CD14-positive monocyte (primary cell): ENCODE results near the gene HK1. TPM values are rescaled to one million over a fixed set of nuclear protein-coding genes. Genes with fewer than 3 reads are reported as not detected.
"Not testable (repeated sequence)": the region's sequence is repeated elsewhere in the genome, so short reads cannot be mapped to it uniquely, and the experiment has no call there.

Experiments used
- DNase-seq, 3 donors: peaks; one replicate each; pipeline ENCODE4 v3.0.0-alpha.2; 2011 to 2022
- H2AFZ ChIP-seq: 2 replicates; pipeline ENCODE4 v1.6.0; 2012; ENCODE audit warnings: mild to moderate bottlenecking, low read depth, low read length, inconsistent platforms; ENCODE audit not compliant: insufficient read depth, poor library complexity, severe bottlenecking
- H3K27ac ChIP-seq, 2 donors: 1 replicate in 1 of 2; 2 replicates in 1 of 2; pipeline ENCODE4 v1.5.1; 2012 to 2013; ENCODE audit warnings: low read length in 2 of 2, control low read depth in 1 of 2, inconsistent platforms in 1 of 2, low read depth in 1 of 2, mild to moderate bottlenecking in 1 of 2
- H3K27me3 ChIP-seq, 2 donors: one replicate each; pipeline versions ENCODE4 v1.6.0 to v1.6.1; 2011 to 2013; ENCODE audit warnings: low read length in 2 of 2; ENCODE audit not compliant: control insufficient read depth in 2 of 2, insufficient read depth in 2 of 2
- H3K36me3 ChIP-seq, 2 donors: replicated peaks in 1 of 2; 1 replicate in 1 of 2; 2 replicates in 1 of 2; pipeline versions ENCODE4 v1.5.1 to v1.6.1; 2012 to 2013; ENCODE audit warnings: low read length in 2 of 2, control low read depth in 1 of 2, inconsistent platforms in 1 of 2, mild to moderate bottlenecking in 1 of 2; ENCODE audit not compliant: insufficient read depth in 2 of 2, control insufficient read depth in 1 of 2
- H3K4me1 ChIP-seq, 2 donors: 1 replicate in 1 of 2; 2 replicates in 1 of 2; pipeline versions ENCODE4 v1.5.1 to v1.6.1; 2012 to 2013; ENCODE audit warnings: low read length in 2 of 2, control low read depth in 1 of 2, inconsistent platforms in 1 of 2, mild to moderate bottlenecking in 1 of 2, moderate library complexity in 1 of 2; ENCODE audit not compliant: insufficient read depth in 2 of 2, control insufficient read depth in 1 of 2
- H3K4me2 ChIP-seq: replicated peaks from 2 replicates; pipeline ENCODE3; 2012; ENCODE audit warnings: low read length, moderate library complexity, mild to moderate bottlenecking; ENCODE audit not compliant: poor library complexity, severe bottlenecking; ENCODE audit errors: extremely low read depth
- H3K4me3 ChIP-seq, 3 experiments: fragments of 200-600 bp in 1 of 3; sonication (generic) in 1 of 3; replicated peaks in 1 of 3; 1 replicate in 2 of 3; 2 replicates in 1 of 3; pipeline ENCODE4 v1.5.1; 2011 to 2013; ENCODE audit warnings: low read length in 3 of 3, mild to moderate bottlenecking in 3 of 3, control low read depth in 2 of 3, low read depth in 2 of 3, inconsistent platforms in 1 of 3, moderate library complexity in 1 of 3
- H3K79me2 ChIP-seq: 2 replicates; pipeline ENCODE4 v1.6.0; 2012; ENCODE audit warnings: mild to moderate bottlenecking, control low read depth, inconsistent platforms, low read length, moderate library complexity; ENCODE audit not compliant: insufficient read depth
- H3K9ac ChIP-seq: 2 replicates; pipeline ENCODE4 v1.6.0; 2017; ENCODE audit warnings: low read length, mild to moderate bottlenecking; ENCODE audit not compliant: insufficient read depth, poor library complexity, severe bottlenecking
- H3K9me3 ChIP-seq, 2 donors: replicated peaks in 1 of 2; 1 replicate in 1 of 2; 2 replicates in 1 of 2; pipeline versions ENCODE4 v1.5.1 to v1.6.1; 2012 to 2013; ENCODE audit warnings: low read length in 2 of 2, control low read depth in 1 of 2; ENCODE audit not compliant: control insufficient read depth in 1 of 2, insufficient read depth in 1 of 2
- H4K20me1 ChIP-seq: 2 replicates; pipeline ENCODE4 v1.6.0; 2012; ENCODE audit warnings: mild to moderate bottlenecking, low read length, control low read depth, moderate library complexity; ENCODE audit not compliant: insufficient read depth
- H3K27ac Mint-ChIP-seq, 7 donors: one replicate each; pipeline ENCODE4 v1.8.0; 2020; ENCODE audit warnings: mild to moderate bottlenecking in 7 of 7, mixed read lengths in 7 of 7, moderate library complexity in 6 of 7, inconsistent platforms in 2 of 7
- H3K27me3 Mint-ChIP-seq, 3 donors: one replicate each; pipeline ENCODE4 v1.8.0; 2021 to 2022; ENCODE audit warnings: low read depth in 3 of 3, mild to moderate bottlenecking in 3 of 3, mixed read lengths in 3 of 3, moderate library complexity in 3 of 3, inconsistent platforms in 1 of 3
- H3K36me3 Mint-ChIP-seq, 2 donors: one replicate each; pipeline ENCODE4 v1.8.0; 2020; ENCODE audit warnings: mixed read lengths in 2 of 2, inconsistent platforms in 1 of 2, mild to moderate bottlenecking in 1 of 2
- H3K4me1 Mint-ChIP-seq: one replicate; pipeline ENCODE4 v1.8.0; 2020; ENCODE audit warnings: mild to moderate bottlenecking, mixed read lengths
- H3K4me3 Mint-ChIP-seq, 2 donors: one replicate each; pipeline ENCODE4 v1.8.0; 2020; ENCODE audit warnings: mild to moderate bottlenecking in 2 of 2, mixed read lengths in 2 of 2, moderate library complexity in 1 of 2
- H3K9me3 Mint-ChIP-seq, 7 donors: one replicate each; pipeline ENCODE4 v1.8.0; 2020 to 2022; ENCODE audit warnings: mixed read lengths in 7 of 7, mild to moderate bottlenecking in 6 of 7, moderate library complexity in 6 of 7, inconsistent platforms in 2 of 7
- WGBS: methylation state at CpG from one replicate; pipeline ENCODE4 v1.1.5; 2013; ENCODE audit warnings: missing lambda C conversion rate; ENCODE audit not compliant: insufficient coverage; 5-methylcytosine and 5-hydroxymethylcytosine counted together
- intact Hi-C, 2 donors: fragments of 100-400 bp; cut with micrococcal nuclease; formaldehyde crosslinking; loops; one replicate each; pipeline versions ENCODE4 v1.15.0 to v1.15.1; 2023
- polyA plus RNA-seq, 3 donors: library from polyadenylated mRNA; depleted of rRNA in 1 of 3; unstranded in 2 of 3; stranded (reverse) in 1 of 3; fragments of 300-500 nt in 2 of 3; fragments of >200 nt in 1 of 3; fragmentation: Illumina TruSeq in 2 of 3; gene quantifications; 1 replicate in 2 of 3; 2 replicates in 1 of 3; pipeline ENCODE4 v1.2.3, GENCODE V29; 2012 to 2021
- TF ChIP-seq, protein P1 (sequence below): fragments of 200-600 bp; IDR thresholded peaks from one replicate; pipeline ENCODE4 v1.8.0; 2022; ENCODE audit warnings: antibody characterized with exemption, mild to moderate bottlenecking

HK1 gene
- polyA plus RNA-seq, 3 donors = 57.9 to 146 (median 125) TPM

DNA sequence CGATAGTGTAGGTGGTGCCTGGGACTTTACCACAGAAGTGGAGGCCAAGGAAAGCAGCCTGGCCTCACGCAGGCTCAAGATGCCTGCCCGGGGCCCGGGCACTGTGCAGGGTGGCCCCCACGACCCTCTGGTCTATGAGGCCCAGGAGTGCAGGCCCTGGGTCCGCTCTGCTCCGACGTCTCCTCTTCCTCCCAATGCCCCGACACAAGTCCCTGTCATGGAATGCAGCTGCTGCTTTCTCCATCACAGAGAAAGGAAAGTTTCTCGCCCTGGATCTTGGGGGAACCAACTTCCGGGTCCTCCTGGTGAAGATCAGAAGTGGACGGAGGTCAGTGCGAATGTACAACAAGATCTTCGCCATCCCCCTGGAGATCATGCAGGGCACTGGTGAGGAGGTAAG lies 28.3 kb upstream of the HK1 start:
- H3K9me3 Mint-ChIP-seq = no peaks in the 10 kb centered on the region
- H3K27me3 Mint-ChIP-seq = peaks cover 0 to 6% (median 2%) of the 10 kb centered on the region in 3 donors
- TF ChIP-seq, protein P1, sequence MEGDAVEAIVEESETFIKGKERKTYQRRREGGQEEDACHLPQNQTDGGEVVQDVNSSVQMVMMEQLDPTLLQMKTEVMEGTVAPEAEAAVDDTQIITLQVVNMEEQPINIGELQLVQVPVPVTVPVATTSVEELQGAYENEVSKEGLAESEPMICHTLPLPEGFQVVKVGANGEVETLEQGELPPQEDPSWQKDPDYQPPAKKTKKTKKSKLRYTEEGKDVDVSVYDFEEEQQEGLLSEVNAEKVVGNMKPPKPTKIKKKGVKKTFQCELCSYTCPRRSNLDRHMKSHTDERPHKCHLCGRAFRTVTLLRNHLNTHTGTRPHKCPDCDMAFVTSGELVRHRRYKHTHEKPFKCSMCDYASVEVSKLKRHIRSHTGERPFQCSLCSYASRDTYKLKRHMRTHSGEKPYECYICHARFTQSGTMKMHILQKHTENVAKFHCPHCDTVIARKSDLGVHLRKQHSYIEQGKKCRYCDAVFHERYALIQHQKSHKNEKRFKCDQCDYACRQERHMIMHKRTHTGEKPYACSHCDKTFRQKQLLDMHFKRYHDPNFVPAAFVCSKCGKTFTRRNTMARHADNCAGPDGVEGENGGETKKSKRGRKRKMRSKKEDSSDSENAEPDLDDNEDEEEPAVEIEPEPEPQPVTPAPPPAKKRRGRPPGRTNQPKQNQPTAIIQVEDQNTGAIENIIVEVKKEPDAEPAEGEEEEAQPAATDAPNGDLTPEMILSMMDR = no peak
- no peak for DNase-seq
- Histone ChIP-seq H3K9me3 (no peaks in the 10 kb centered on the region), H3K4me2 (no peak overlapping the region), H2AFZ (no peak overlapping the region), H3K4me3 (no peak overlapping the region), H3K79me2 (no peaks in the 10 kb centered on the region), H3K27ac (no peak overlapping the region), H3K4me1 (no peaks in the 10 kb centered on the region), H3K27me3 (no peaks in the 10 kb centered on the region), H4K20me1 (no peaks in the 10 kb centered on the region), H3K36me3 (no peaks in the 10 kb centered on the region), H3K9ac (no peak overlapping the region)
- H3K4me1 Mint-ChIP-seq = peaks cover 3% of the 10 kb centered on the region
- H3K36me3 Mint-ChIP-seq = no peaks in the 10 kb centered on the region
- 96% methylated on average over 11 of the region's 14 CpGs for WGBS
- H3K27ac Mint-ChIP-seq = no peak overlapping the region
- intact Hi-C loops = no loop called here
- H3K4me3 Mint-ChIP-seq = no peak overlapping the region

DNA sequence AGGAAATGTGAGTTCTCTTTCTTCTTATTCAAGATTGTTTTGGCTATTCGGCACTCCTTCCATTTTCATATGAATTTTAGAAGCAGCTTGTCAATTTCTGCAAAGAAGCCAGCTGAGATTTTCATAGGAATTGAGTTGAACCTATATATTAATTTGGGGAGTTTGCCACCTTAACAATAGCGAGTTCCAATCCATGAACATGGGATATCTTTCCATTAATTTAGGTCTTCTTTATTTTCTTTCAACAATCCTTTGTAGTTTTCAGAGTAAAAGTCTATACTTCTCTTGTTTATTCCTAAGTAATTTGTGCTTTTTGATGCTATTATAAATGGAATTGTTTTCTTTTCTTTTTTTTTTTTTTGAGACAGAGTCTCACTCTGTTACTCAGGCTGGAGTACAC lies 26.9 kb upstream of the HK1 start:
- H3K27me3 ChIP-seq, H3K4me1 Mint-ChIP-seq, H3K4me2 ChIP-seq, H3K27ac ChIP-seq, H3K27me3 Mint-ChIP-seq, H3K4me3 ChIP-seq, intact Hi-C loops, H3K79me2 ChIP-seq, H3K36me3 ChIP-seq, H3K36me3 Mint-ChIP-seq, H3K9me3 ChIP-seq, H3K9ac ChIP-seq, H3K9me3 Mint-ChIP-seq, H2AFZ ChIP-seq, H3K27ac Mint-ChIP-seq, H3K4me1 ChIP-seq, H4K20me1 ChIP-seq, DNase-seq, H3K4me3 Mint-ChIP-seq: not testable (repeated sequence)
- no CpG with 5 or more reads among the region's 2 CpGs for WGBS
